Measurements from ENCODE around the gene SMYD4. TPM values are rescaled to one million over a fixed set of nuclear protein-coding genes. Genes with fewer than 3 reads are reported as not detected.

The SMYD4 gene
- total and polyA plus RNA-seq, 4 experiments from 2014 or later = 3.1 to 31.5 (median 25.7) TPM

GRCh38 chr17:1871756-1872155 lies 42.1 kb upstream of the SMYD4 start:
- H3K4me1 Mint-ChIP-seq = peaks cover 45 to 76% (median 54%) of the 10 kb centered on the region in 4 donors
- H3K4me1 ChIP-seq (ENCODE audit: insufficient read depth, low read length) = peaks cover 62% of the 10 kb centered on the region
- H3K27me3 ChIP-seq (ENCODE audit: insufficient read depth, low read length) = no peaks in the 10 kb centered on the region
- no peaks in the 10 kb centered on the region for H3K9me3 ChIP-seq (ENCODE audit: control insufficient read depth in 1 of 2, low read length in 2 of 2)
- H3K27ac ChIP-seq (ENCODE audit: low read depth, low read length) = peak overlapping the region; percentile 65
- H3K4me3 Mint-ChIP-seq = peak overlapping the region; percentile 75 to 88 (median 84)
- H3K27ac Mint-ChIP-seq = peak overlapping the region; percentile 92 to 99 (median 98)
- H3K36me3 Mint-ChIP-seq = peaks cover 25 to 34% of the 10 kb centered on the region in 2 donors
- intact Hi-C loops (cut with micrococcal nuclease) = loop anchor here (2.0 to 5.0 kb wide), 3 partner anchors 39 to 155 kb away; partner anchors contain the start of gene RPA1
- no peaks in the 10 kb centered on the region for H3K9me3 Mint-ChIP-seq
- peaks cover 17% of the 10 kb centered on the region for H3K36me3 ChIP-seq (ENCODE audit: insufficient read depth, low read length)
- POLR2A ChIA-PET (ENCODE audit: partially characterized antibody) = interaction anchor here (1.0 to 2.3 kb wide), 3 partner anchors 149 to 155 kb away, joined by 4 to 16 read pairs (median 4); no protein-coding TSS in a partner anchor
- peak overlapping the region in 1 of 2 donors; percentile 32 for H3K4me3 ChIP-seq (ENCODE audit: low read length in 2 of 2)
- DNase-seq = peak; percentile 71 to 83 (median 78)
- H3K27me3 Mint-ChIP-seq = no peaks in the 10 kb centered on the region
- CTCF ChIA-PET (ENCODE audit: partially characterized antibody) = interaction anchor here (1.3 kb wide), 1 partner anchor 10 kb away, joined by 6 read pairs; no protein-coding TSS in a partner anchor

GRCh38 chr17:1870592-1870991 lies 40.9 kb upstream of the SMYD4 start:
- intact Hi-C loops (cut with micrococcal nuclease) = loop anchor here (1.0 to 5.0 kb wide), 4 partner anchors 38 to 338 kb away; partner anchors contain the start of gene RPA1
- ChIA-PET CTCF (ENCODE audit: partially characterized antibody) (interaction anchor here (0.6 to 1.5 kb wide), 4 partner anchors 9 to 201 kb away, joined by 3 read pairs; no protein-coding TSS in a partner anchor), POLR2A (ENCODE audit: partially characterized antibody) (interaction anchor here (1.0 to 2.3 kb wide), 8 partner anchors 9 to 187 kb away, joined by 3 to 16 read pairs (median 5); partner anchors contain the start of genes RPA1, RTN4RL1 and SMYD4)
- Histone ChIP-seq H3K27ac (ENCODE audit: low read depth, low read length) (peak overlapping the region; percentile 65), H3K9me3 (ENCODE audit: control insufficient read depth in 1 of 2, low read length in 2 of 2) (no peaks in the 10 kb centered on the region), H3K4me3 (ENCODE audit: low read length in 2 of 2) (peak overlapping the region in 1 of 2 donors; percentile 12), H3K4me1 (ENCODE audit: insufficient read depth, low read length) (peaks cover 62% of the 10 kb centered on the region), H3K36me3 (ENCODE audit: insufficient read depth, low read length) (peaks cover 10% of the 10 kb centered on the region), H3K27me3 (ENCODE audit: insufficient read depth, low read length) (no peaks in the 10 kb centered on the region)
- H3K27me3 Mint-ChIP-seq = no peaks in the 10 kb centered on the region
- peak; percentile 59 to 84 (median 76) for DNase-seq
- peak overlapping the region; percentile 75 to 88 (median 84) for H3K4me3 Mint-ChIP-seq
- peaks cover 46 to 75% (median 55%) of the 10 kb centered on the region in 4 donors for H3K4me1 Mint-ChIP-seq
- H3K27ac Mint-ChIP-seq = peak overlapping the region; percentile 92 to 99 (median 98)
- H3K36me3 Mint-ChIP-seq = peaks cover 21 to 31% of the 10 kb centered on the region in 2 donors
- no peaks in the 10 kb centered on the region for H3K9me3 Mint-ChIP-seq

GRCh38 chr17:1868090-1868489 lies 38.4 kb upstream of the SMYD4 start:
- no peak overlapping the region for H3K4me3 ChIP-seq (ENCODE audit: low read length in 2 of 2)
- no peak overlapping the region for H3K27ac ChIP-seq (ENCODE audit: low read depth, low read length)
- H3K27me3 ChIP-seq (ENCODE audit: insufficient read depth, low read length) = no peaks in the 10 kb centered on the region
- H3K4me1 ChIP-seq (ENCODE audit: insufficient read depth, low read length) = peaks cover 42% of the 10 kb centered on the region
- peaks cover 9 to 11% of the 10 kb centered on the region in 2 donors for H3K36me3 Mint-ChIP-seq
- H3K27me3 Mint-ChIP-seq = no peaks in the 10 kb centered on the region
- POLR2A ChIA-PET (ENCODE audit: partially characterized antibody) = interaction anchor here (1.1 kb wide), 1 partner anchor 38 kb away, joined by 3 read pairs; the partner anchor contains the start of genes RPA1 and SMYD4
- peaks cover 35 to 50% (median 43%) of the 10 kb centered on the region in 4 donors for H3K4me1 Mint-ChIP-seq
- intact Hi-C loops (cut with micrococcal nuclease) = no loop called here
- no peak for DNase-seq
- CTCF ChIA-PET (ENCODE audit: partially characterized antibody) = interaction anchor here (0.8 to 1.9 kb wide), 5 partner anchors 12 to 199 kb away, joined by 3 to 7 read pairs (median 3); no protein-coding TSS in a partner anchor
- H3K9me3 Mint-ChIP-seq = no peaks in the 10 kb centered on the region
- H3K9me3 ChIP-seq (ENCODE audit: control insufficient read depth in 1 of 2, low read length in 2 of 2) = no peaks in the 10 kb centered on the region
- H3K27ac Mint-ChIP-seq = peak overlapping the region in 2 of 7 donors; percentile 14 to 67
- H3K36me3 ChIP-seq (ENCODE audit: insufficient read depth, low read length) = no peaks in the 10 kb centered on the region
- no peak overlapping the region for H3K4me3 Mint-ChIP-seq

GRCh38 chr17:1867307-1867706 lies 37.6 kb upstream of the SMYD4 start:
- Mint-ChIP-seq H3K27me3 (no peaks in the 10 kb centered on the region), H3K27ac (peak overlapping the region in 2 of 7 donors; percentile 57 to 59), H3K9me3 (no peaks in the 10 kb centered on the region), H3K36me3 (peaks cover 6 to 8% of the 10 kb centered on the region in 2 donors), H3K4me3 (no peak overlapping the region), H3K4me1 (peaks cover 30 to 44% (median 36%) of the 10 kb centered on the region in 4 donors)
- Histone ChIP-seq H3K36me3 (ENCODE audit: insufficient read depth, low read length) (no peaks in the 10 kb centered on the region), H3K4me1 (ENCODE audit: insufficient read depth, low read length) (peaks cover 35% of the 10 kb centered on the region), H3K4me3 (ENCODE audit: low read length in 2 of 2) (no peak overlapping the region), H3K27ac (ENCODE audit: low read depth, low read length) (no peak overlapping the region), H3K27me3 (ENCODE audit: insufficient read depth, low read length) (no peaks in the 10 kb centered on the region), H3K9me3 (ENCODE audit: control insufficient read depth in 1 of 2, low read length in 2 of 2) (no peaks in the 10 kb centered on the region)
- no peak for DNase-seq
- intact Hi-C loops (cut with micrococcal nuclease) = no loop called here
- ChIA-PET POLR2A (ENCODE audit: partially characterized antibody) (interaction anchor here (1.1 kb wide), 1 partner anchor 37 kb away, joined by 3 read pairs; the partner anchor contains the start of genes RPA1 and SMYD4), CTCF (ENCODE audit: partially characterized antibody) (interaction anchor here (1.0 to 2.5 kb wide), 4 partner anchors 13 to 147 kb away, joined by 3 to 30 read pairs (median 5); no protein-coding TSS in a partner anchor)

- ChIA-PET POLR2A (ENCODE audit: partially characterized antibody) (interaction anchor here (2.5 kb wide), 1 partner anchor 149 kb away, joined by 7 read pairs; no protein-coding TSS in a partner anchor), CTCF (ENCODE audit: partially characterized antibody) (interaction anchor here (0.6 to 2.8 kb wide), 21 partner anchors 9 to 380 kb away, joined by 3 to 30 read pairs (median 4); partner anchors contain the start of genes RILP, RPA1 and SMYD4)
- H3K4me1 ChIP-seq (ENCODE audit: insufficient read depth, low read length) = peaks cover 17% of the 10 kb centered on the region
- Mint-ChIP-seq H3K4me3 (no peak overlapping the region), H3K27ac (peak overlapping the region in 1 of 7 donors; percentile 12), H3K9me3 (peaks cover 0 to 2% (median 0%) of the 10 kb centered on the region in 8 donors), H3K36me3 (peaks cover 12 to 16% of the 10 kb centered on the region in 2 donors), H3K4me1 (peaks cover 13 to 25% (median 20%) of the 10 kb centered on the region in 4 donors), H3K27me3 (no peaks in the 10 kb centered on the region)
- H3K27me3 ChIP-seq (ENCODE audit: insufficient read depth, low read length) = no peaks in the 10 kb centered on the region
- no peaks in the 10 kb centered on the region for H3K36me3 ChIP-seq (ENCODE audit: insufficient read depth, low read length)
- H3K4me3 ChIP-seq (ENCODE audit: low read length in 2 of 2) = no peak overlapping the region
- peak; percentile 53 to 68 (median 64) for DNase-seq
- H3K9me3 ChIP-seq (ENCODE audit: control insufficient read depth in 1 of 2, low read length in 2 of 2) = no peaks in the 10 kb centered on the region
- intact Hi-C loops (cut with micrococcal nuclease) = loop anchor here (1.0 kb wide), 2 partner anchors 145 to 196 kb away; no protein-coding TSS in a partner anchor
- no peak overlapping the region for H3K27ac ChIP-seq (ENCODE audit: low read depth, low read length)
Observed at GRCh38 chr17:1865252-1866037, 35.7 kb upstream of the SMYD4 start.

GRCh38 chr17:1861391-1862010 lies 31.8 kb upstream of the SMYD4 start:
- Mint-ChIP-seq H3K27me3 (no peaks in the 10 kb centered on the region), H3K4me3 (peak overlapping the region in 1 of 8 donors; percentile 48), H3K27ac (no peak overlapping the region), H3K9me3 (peaks cover 0 to 2% (median 0%) of the 10 kb centered on the region in 8 donors), H3K4me1 (peaks cover under 1 to 9% (median 5%) of the 10 kb centered on the region in 4 donors), H3K36me3 (peaks cover 12 to 29% of the 10 kb centered on the region in 2 donors)
- Histone ChIP-seq H3K4me1 (ENCODE audit: insufficient read depth, low read length) (no peaks in the 10 kb centered on the region), H3K27me3 (ENCODE audit: insufficient read depth, low read length) (no peaks in the 10 kb centered on the region), H3K4me3 (ENCODE audit: low read length in 2 of 2) (no peak overlapping the region), H3K27ac (ENCODE audit: low read depth, low read length) (no peak overlapping the region), H3K9me3 (ENCODE audit: control insufficient read depth in 1 of 2, low read length in 2 of 2) (no peaks in the 10 kb centered on the region), H3K36me3 (ENCODE audit: insufficient read depth, low read length) (no peaks in the 10 kb centered on the region)
- DNase-seq = no peak
- ChIA-PET CTCF (ENCODE audit: partially characterized antibody) (interaction anchor here (0.7 to 4.2 kb wide), 4 partner anchors 11 to 168 kb away, joined by 3 to 26 read pairs (median 4); no protein-coding TSS in a partner anchor), POLR2A (ENCODE audit: partially characterized antibody) (interaction anchor here (1.0 kb wide), 1 partner anchor 140 kb away, joined by 3 read pairs; no protein-coding TSS in a partner anchor)
- intact Hi-C loops (cut with micrococcal nuclease) = no loop called here

Measured in CD4-positive, alpha-beta memory T cell (primary cell).